CD14-positive monocyte (primary cell): Measurements from ENCODE around the gene DPF3. TPM values are rescaled to one million over a fixed set of nuclear protein-coding genes. Genes with fewer than 3 reads are reported as not detected.

ENCODE experiments used
- DNase-seq, 3 donors: peaks; one replicate each; pipeline ENCODE4 v3.0.0-alpha.2; 2011 to 2022
- H2AFZ ChIP-seq: 2 replicates; pipeline ENCODE4 v1.6.0; 2012; ENCODE audit warnings: mild to moderate bottlenecking, low read depth, low read length, inconsistent platforms; ENCODE audit not compliant: insufficient read depth, poor library complexity, severe bottlenecking
- H3K27ac ChIP-seq, 2 donors: 1 replicate in 1 of 2; 2 replicates in 1 of 2; pipeline ENCODE4 v1.5.1; 2012 to 2013; ENCODE audit warnings: low read length in 2 of 2, control low read depth in 1 of 2, inconsistent platforms in 1 of 2, low read depth in 1 of 2, mild to moderate bottlenecking in 1 of 2
- H3K27me3 ChIP-seq, 2 donors: one replicate each; pipeline versions ENCODE4 v1.6.0 to v1.6.1; 2011 to 2013; ENCODE audit warnings: low read length in 2 of 2; ENCODE audit not compliant: control insufficient read depth in 2 of 2, insufficient read depth in 2 of 2
- H3K36me3 ChIP-seq, 2 donors: replicated peaks in 1 of 2; 1 replicate in 1 of 2; 2 replicates in 1 of 2; pipeline versions ENCODE4 v1.5.1 to v1.6.1; 2012 to 2013; ENCODE audit warnings: low read length in 2 of 2, control low read depth in 1 of 2, inconsistent platforms in 1 of 2, mild to moderate bottlenecking in 1 of 2; ENCODE audit not compliant: insufficient read depth in 2 of 2, control insufficient read depth in 1 of 2
- H3K4me1 ChIP-seq, 2 donors: 1 replicate in 1 of 2; 2 replicates in 1 of 2; pipeline versions ENCODE4 v1.5.1 to v1.6.1; 2012 to 2013; ENCODE audit warnings: low read length in 2 of 2, control low read depth in 1 of 2, inconsistent platforms in 1 of 2, mild to moderate bottlenecking in 1 of 2, moderate library complexity in 1 of 2; ENCODE audit not compliant: insufficient read depth in 2 of 2, control insufficient read depth in 1 of 2
- H3K4me2 ChIP-seq: replicated peaks from 2 replicates; pipeline ENCODE3; 2012; ENCODE audit warnings: low read length, moderate library complexity, mild to moderate bottlenecking; ENCODE audit not compliant: poor library complexity, severe bottlenecking; ENCODE audit errors: extremely low read depth
- H3K4me3 ChIP-seq, 3 experiments: fragments of 200-600 bp in 1 of 3; sonication (generic) in 1 of 3; replicated peaks in 1 of 3; 1 replicate in 2 of 3; 2 replicates in 1 of 3; pipeline ENCODE4 v1.5.1; 2011 to 2013; ENCODE audit warnings: low read length in 3 of 3, mild to moderate bottlenecking in 3 of 3, control low read depth in 2 of 3, low read depth in 2 of 3, inconsistent platforms in 1 of 3, moderate library complexity in 1 of 3
- H3K79me2 ChIP-seq: 2 replicates; pipeline ENCODE4 v1.6.0; 2012; ENCODE audit warnings: mild to moderate bottlenecking, control low read depth, inconsistent platforms, low read length, moderate library complexity; ENCODE audit not compliant: insufficient read depth
- H3K9ac ChIP-seq: 2 replicates; pipeline ENCODE4 v1.6.0; 2017; ENCODE audit warnings: low read length, mild to moderate bottlenecking; ENCODE audit not compliant: insufficient read depth, poor library complexity, severe bottlenecking
- H3K9me3 ChIP-seq, 2 donors: replicated peaks in 1 of 2; 1 replicate in 1 of 2; 2 replicates in 1 of 2; pipeline versions ENCODE4 v1.5.1 to v1.6.1; 2012 to 2013; ENCODE audit warnings: low read length in 2 of 2, control low read depth in 1 of 2; ENCODE audit not compliant: control insufficient read depth in 1 of 2, insufficient read depth in 1 of 2
- H4K20me1 ChIP-seq: 2 replicates; pipeline ENCODE4 v1.6.0; 2012; ENCODE audit warnings: mild to moderate bottlenecking, low read length, control low read depth, moderate library complexity; ENCODE audit not compliant: insufficient read depth
- H3K27ac Mint-ChIP-seq, 7 donors: one replicate each; pipeline ENCODE4 v1.8.0; 2020; ENCODE audit warnings: mild to moderate bottlenecking in 7 of 7, mixed read lengths in 7 of 7, moderate library complexity in 6 of 7, inconsistent platforms in 2 of 7
- H3K27me3 Mint-ChIP-seq, 3 donors: one replicate each; pipeline ENCODE4 v1.8.0; 2021 to 2022; ENCODE audit warnings: low read depth in 3 of 3, mild to moderate bottlenecking in 3 of 3, mixed read lengths in 3 of 3, moderate library complexity in 3 of 3, inconsistent platforms in 1 of 3
- H3K36me3 Mint-ChIP-seq, 2 donors: one replicate each; pipeline ENCODE4 v1.8.0; 2020; ENCODE audit warnings: mixed read lengths in 2 of 2, inconsistent platforms in 1 of 2, mild to moderate bottlenecking in 1 of 2
- H3K4me1 Mint-ChIP-seq: one replicate; pipeline ENCODE4 v1.8.0; 2020; ENCODE audit warnings: mild to moderate bottlenecking, mixed read lengths
- H3K4me3 Mint-ChIP-seq, 2 donors: one replicate each; pipeline ENCODE4 v1.8.0; 2020; ENCODE audit warnings: mild to moderate bottlenecking in 2 of 2, mixed read lengths in 2 of 2, moderate library complexity in 1 of 2
- H3K9me3 Mint-ChIP-seq, 7 donors: one replicate each; pipeline ENCODE4 v1.8.0; 2020 to 2022; ENCODE audit warnings: mixed read lengths in 7 of 7, mild to moderate bottlenecking in 6 of 7, moderate library complexity in 6 of 7, inconsistent platforms in 2 of 7
- CTCF ChIP-seq: fragments of 200-600 bp; IDR thresholded peaks from one replicate; pipeline ENCODE4 v1.8.0; 2022; ENCODE audit warnings: antibody characterized with exemption, mild to moderate bottlenecking
- WGBS: methylation state at CpG from one replicate; pipeline ENCODE4 v1.1.5; 2013; ENCODE audit warnings: missing lambda C conversion rate; ENCODE audit not compliant: insufficient coverage; 5-methylcytosine and 5-hydroxymethylcytosine counted together
- intact Hi-C, 2 donors: fragments of 100-400 bp; cut with micrococcal nuclease; formaldehyde crosslinking; loops; one replicate each; pipeline versions ENCODE4 v1.15.0 to v1.15.1; 2023
- polyA plus RNA-seq, 3 donors: library from polyadenylated mRNA; depleted of rRNA in 1 of 3; unstranded in 2 of 3; stranded (reverse) in 1 of 3; fragments of 300-500 nt in 2 of 3; fragments of >200 nt in 1 of 3; fragmentation: Illumina TruSeq in 2 of 3; gene quantifications; 1 replicate in 2 of 3; 2 replicates in 1 of 3; pipeline ENCODE4 v1.2.3, GENCODE V29; 2012 to 2021

DPF3 gene
- polyA plus RNA-seq, 3 donors: 0.33 to 0.39 TPM; not detected in 1

- H3K4me1 ChIP-seq: no peaks in the 10 kb centered on the region
- no peak overlapping the region for H3K27ac ChIP-seq
- no peaks in the 10 kb centered on the region for H3K9me3 ChIP-seq
- H3K79me2 ChIP-seq: no peaks in the 10 kb centered on the region
- Mint-ChIP-seq H3K27ac (no peak overlapping the region), H3K36me3 (no peaks in the 10 kb centered on the region), H3K4me3 (no peak overlapping the region), H3K4me1 (peaks cover 9% of the 10 kb centered on the region), H3K27me3 (peaks cover 10 to 13% (median 11%) of the 10 kb centered on the region in 3 donors), H3K9me3 (no peaks in the 10 kb centered on the region)
- no peaks in the 10 kb centered on the region for H4K20me1 ChIP-seq
- TF ChIP-seq CTCF: no peak
- no peaks in the 10 kb centered on the region for H3K36me3 ChIP-seq
- peaks cover 0 to 2% of the 10 kb centered on the region in 2 donors for H3K27me3 ChIP-seq
- WGBS: 31% methylated on average over 5 of the region's 9 CpGs
- intact Hi-C loops: no loop called here
- no peak overlapping the region for H3K4me3 ChIP-seq
- no peak for DNase-seq
- no peak overlapping the region for H2AFZ ChIP-seq
- no peak overlapping the region for H3K9ac ChIP-seq
- H3K4me2 ChIP-seq: no peak overlapping the region
Observed at GRCh38 chr14:72715850-72716228, 178.1 kb downstream of the DPF3 start.

GRCh38 chr14:72715215-72715849 is 178.6 kb downstream of the DPF3 start:
- H3K27me3 Mint-ChIP-seq: peaks cover 10 to 13% (median 11%) of the 10 kb centered on the region in 3 donors
- Histone ChIP-seq H4K20me1 (no peaks in the 10 kb centered on the region), H3K4me2 (no peak overlapping the region), H3K9ac (no peak overlapping the region), H3K4me1 (no peaks in the 10 kb centered on the region), H3K4me3 (no peak overlapping the region), H3K27ac (no peak overlapping the region), H3K9me3 (no peaks in the 10 kb centered on the region), H2AFZ (no peak overlapping the region), H3K36me3 (no peaks in the 10 kb centered on the region), H3K79me2 (no peaks in the 10 kb centered on the region), H3K27me3 (peaks cover 0 to 2% of the 10 kb centered on the region in 2 donors)
- peaks cover 9% of the 10 kb centered on the region for H3K4me1 Mint-ChIP-seq
- intact Hi-C loops: no loop called here
- no peaks in the 10 kb centered on the region for H3K9me3 Mint-ChIP-seq
- no peaks in the 10 kb centered on the region for H3K36me3 Mint-ChIP-seq
- TF ChIP-seq CTCF: no peak
- no peak for DNase-seq
- 89% methylated on average over 5 of the region's 7 CpGs for WGBS
- H3K27ac Mint-ChIP-seq: no peak overlapping the region
- H3K4me3 Mint-ChIP-seq: no peak overlapping the region
